Activated gamma-delta T cell treated with anti-CD3 and anti-CD28 coated beads, Interleukin-2, amount 50 U/mL, for 16 hours (primary cell): Measurements from ENCODE around the gene IL1RAPL1.

Experiments used
- DNase-seq: peaks from one replicate; pipeline ENCODE4 v3.0.0-alpha.2; 2020; ENCODE audit warnings: low read depth

Gene IL1RAPL1

GRCh38 chrX:29431895-29432294 lies 844.6 kb downstream of the IL1RAPL1 start:
- DNase-seq, result no peak

GRCh38 chrX:29432534-29432933 lies 845.3 kb downstream of the IL1RAPL1 start:
- no peak for DNase-seq

GRCh38 chrX:29434939-29435338 lies 847.7 kb downstream of the IL1RAPL1 start:
- no peak for DNase-seq

GRCh38 chrX:29435396-29435795 lies 848.1 kb downstream of the IL1RAPL1 start:
- DNase-seq, result no peak

GRCh38 chrX:29447867-29448266 lies 860.6 kb downstream of the IL1RAPL1 start:
- no peak for DNase-seq

- no peak for DNase-seq
These were observed 866.1 kb downstream of the IL1RAPL1 start for GRCh38 chrX:29453333-29453732.

GRCh38 chrX:29455702-29456101 lies 868.5 kb downstream of the IL1RAPL1 start:
- DNase-seq, result no peak

- DNase-seq, result no peak
These were observed 873.8 kb downstream of the IL1RAPL1 start for GRCh38 chrX:29461039-29461438.

- DNase-seq, result no peak
These were observed 879.2 kb downstream of the IL1RAPL1 start for GRCh38 chrX:29466456-29466855.

GRCh38 chrX:29468911-29469494 lies 881.8 kb downstream of the IL1RAPL1 start:
- no peak for DNase-seq

- no peak for DNase-seq
These were observed 882.8 kb downstream of the IL1RAPL1 start for GRCh38 chrX:29470030-29470429.

- DNase-seq, result no peak
These were observed 884.6 kb downstream of the IL1RAPL1 start for GRCh38 chrX:29471829-29472228.

GRCh38 chrX:29477878-29478277 lies 890.6 kb downstream of the IL1RAPL1 start:
- DNase-seq, result no peak

GRCh38 chrX:29478336-29479069 lies 891.3 kb downstream of the IL1RAPL1 start:
- no peak for DNase-seq

GRCh38 chrX:29487214-29487613 lies 900.0 kb downstream of the IL1RAPL1 start:
- no peak for DNase-seq

GRCh38 chrX:29487714-29488113 lies 900.5 kb downstream of the IL1RAPL1 start:
- no peak for DNase-seq

GRCh38 chrX:29488919-29489318 lies 901.7 kb downstream of the IL1RAPL1 start:
- DNase-seq, result no peak

GRCh38 chrX:29490606-29491005 lies 903.4 kb downstream of the IL1RAPL1 start:
- no peak for DNase-seq

GRCh38 chrX:29491659-29492058 lies 904.4 kb downstream of the IL1RAPL1 start:
- DNase-seq, result no peak

GRCh38 chrX:29496636-29497180 lies 909.5 kb downstream of the IL1RAPL1 start:
- no peak for DNase-seq

- DNase-seq, result no peak
These were observed 919.5 kb downstream of the IL1RAPL1 start for GRCh38 chrX:29506729-29507128.

- no peak for DNase-seq
These were observed 930.9 kb downstream of the IL1RAPL1 start for GRCh38 chrX:29518100-29518499.

GRCh38 chrX:29528281-29528680 lies 941.0 kb downstream of the IL1RAPL1 start:
- DNase-seq, result no peak

- no peak for DNase-seq
These were observed 943.3 kb downstream of the IL1RAPL1 start for GRCh38 chrX:29530501-29530900.
